ENCODE data around the gene SNX11. TPM values are rescaled to one million over a fixed set of nuclear protein-coding genes. Genes with fewer than 3 reads are reported as not detected.

Gene SNX11
- total and polyA plus RNA-seq, 2 donors (not counting 3 experiments of a cell fraction or from before 2014, with no cell fraction given): 23.4 to 26.2 TPM

- Histone ChIP-seq H3K9me1 (replicated peaks; ENCODE audit: control insufficient read depth, extremely low read depth, insufficient read depth, low read length) (no peaks in the 10 kb centered on the region), H3K4me1 (ENCODE audit: control insufficient read depth, extremely low read depth, insufficient read depth, low read length) (peaks cover 14% of the 10 kb centered on the region), H3K27me3 (ENCODE audit: control insufficient read depth in 2 of 2, insufficient read depth in 2 of 2, low read length in 2 of 2) (no peaks in the 10 kb centered on the region), H3K36me3 (ENCODE audit: control insufficient read depth in 2 of 2, extremely low read depth in 1 of 2, insufficient read depth in 2 of 2, low read length in 2 of 2) (peaks cover 12 to 17% of the 10 kb centered on the region in 2 experiments), H3K79me2 (ENCODE audit: control insufficient read depth, insufficient read depth, low read length) (peaks cover 10% of the 10 kb centered on the region), H4K20me1 (replicated peaks; ENCODE audit: control insufficient read depth, extremely low read depth, insufficient read depth, low read length) (peaks cover 2% of the 10 kb centered on the region), H3K9me3 (replicated peaks; ENCODE audit: control insufficient read depth, insufficient read depth, low read length) (no peaks in the 10 kb centered on the region), H3K27ac (ENCODE audit: insufficient read depth, low read depth, low read length) (no peak overlapping the region), H3K4me3 (replicated peaks in 1 of 3; ENCODE audit: insufficient read depth in 1 of 3, low read depth in 1 of 3, low read length in 3 of 3) (no peak overlapping the region), H2AFZ (ENCODE audit: low read depth, low read length) (no peak overlapping the region), H3K4me2 (ENCODE audit: insufficient read depth, low read length) (peak overlapping the region; percentile 3), H3K9ac (replicated peaks; ENCODE audit: extremely low read depth, insufficient read depth, low read length) (no peak overlapping the region)
- FAIRE-seq (no peak), DNase-seq (ENCODE audit: low read depth, low spot score) (no peak)
- POLR2A ChIA-PET: no interaction called here
- dilution Hi-C loops (cut with MboI; ENCODE audit: extremely low pct_ligation_motif_present, low sequenced_read_pairs) (no loop called here), intact Hi-C loops (cut with micrococcal nuclease) (loop anchor here (2.0 kb wide), 1 partner anchor 17 kb away; the partner anchor contains the start of gene NFE2L1)
- CTCF ChIA-PET: interaction anchor here (0.6 to 5.8 kb wide), 13 partner anchors 9 to 67 kb away, joined by 3 to 79 read pairs (median 6); partner anchors contain the start of gene COPZ2
- TF ChIP-seq GATA2 (IDR thresholded peaks at IDR 0.05; ENCODE audit: insufficient read depth, insufficient read length, low read depth, low read length): no peak
- TF ChIP-seq, protein P1, sequence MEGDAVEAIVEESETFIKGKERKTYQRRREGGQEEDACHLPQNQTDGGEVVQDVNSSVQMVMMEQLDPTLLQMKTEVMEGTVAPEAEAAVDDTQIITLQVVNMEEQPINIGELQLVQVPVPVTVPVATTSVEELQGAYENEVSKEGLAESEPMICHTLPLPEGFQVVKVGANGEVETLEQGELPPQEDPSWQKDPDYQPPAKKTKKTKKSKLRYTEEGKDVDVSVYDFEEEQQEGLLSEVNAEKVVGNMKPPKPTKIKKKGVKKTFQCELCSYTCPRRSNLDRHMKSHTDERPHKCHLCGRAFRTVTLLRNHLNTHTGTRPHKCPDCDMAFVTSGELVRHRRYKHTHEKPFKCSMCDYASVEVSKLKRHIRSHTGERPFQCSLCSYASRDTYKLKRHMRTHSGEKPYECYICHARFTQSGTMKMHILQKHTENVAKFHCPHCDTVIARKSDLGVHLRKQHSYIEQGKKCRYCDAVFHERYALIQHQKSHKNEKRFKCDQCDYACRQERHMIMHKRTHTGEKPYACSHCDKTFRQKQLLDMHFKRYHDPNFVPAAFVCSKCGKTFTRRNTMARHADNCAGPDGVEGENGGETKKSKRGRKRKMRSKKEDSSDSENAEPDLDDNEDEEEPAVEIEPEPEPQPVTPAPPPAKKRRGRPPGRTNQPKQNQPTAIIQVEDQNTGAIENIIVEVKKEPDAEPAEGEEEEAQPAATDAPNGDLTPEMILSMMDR (IDR thresholded peaks at IDR 0.05; ENCODE audit: extremely low read depth in 1 of 2, insufficient read depth in 1 of 2, low read depth in 1 of 2, low read length in 2 of 2): no peak
- BruUV-seq (replicated peaks): no TSS peak
Observed at GRCh38 chr17:48066192-48066591, 41.4 kb upstream of the SNX11 start.

- H3K9me3 ChIP-seq (replicated peaks; ENCODE audit: control insufficient read depth, insufficient read depth, low read length): no peaks in the 10 kb centered on the region
- FAIRE-seq (peak; percentile 52), DNase-seq (ENCODE audit: low read depth, low spot score) (peak; percentile 81)
- ChIA-PET POLR2A (no interaction called here), CTCF (interaction anchor here (0.6 to 5.8 kb wide), 15 partner anchors 9 to 67 kb away, joined by 3 to 79 read pairs (median 4); partner anchors contain the start of gene COPZ2)
- no peaks in the 10 kb centered on the region for H3K9me1 ChIP-seq (replicated peaks; ENCODE audit: control insufficient read depth, extremely low read depth, insufficient read depth, low read length)
- dilution Hi-C loops (cut with MboI; ENCODE audit: extremely low pct_ligation_motif_present, low sequenced_read_pairs): no loop called here
- no peak overlapping the region for H2AFZ ChIP-seq (ENCODE audit: low read depth, low read length)
- peaks cover 10% of the 10 kb centered on the region for H3K79me2 ChIP-seq (ENCODE audit: control insufficient read depth, insufficient read depth, low read length)
- peak overlapping the region; percentile 3 for H3K4me2 ChIP-seq (ENCODE audit: insufficient read depth, low read length)
- H3K4me1 ChIP-seq (ENCODE audit: control insufficient read depth, extremely low read depth, insufficient read depth, low read length): peaks cover 14% of the 10 kb centered on the region
- no peak overlapping the region for H3K27ac ChIP-seq (ENCODE audit: insufficient read depth, low read depth, low read length)
- peaks cover 16 to 18% of the 10 kb centered on the region in 2 experiments for H3K36me3 ChIP-seq (ENCODE audit: control insufficient read depth in 2 of 2, extremely low read depth in 1 of 2, insufficient read depth in 2 of 2, low read length in 2 of 2)
- no peaks in the 10 kb centered on the region for H3K27me3 ChIP-seq (ENCODE audit: control insufficient read depth in 2 of 2, insufficient read depth in 2 of 2, low read length in 2 of 2)
- no peak overlapping the region for H3K9ac ChIP-seq (replicated peaks; ENCODE audit: extremely low read depth, insufficient read depth, low read length)
- no peak overlapping the region for H3K4me3 ChIP-seq (replicated peaks in 1 of 3; ENCODE audit: insufficient read depth in 1 of 3, low read depth in 1 of 3, low read length in 3 of 3)
- intact Hi-C loops (cut with micrococcal nuclease): loop anchor here (2.0 kb wide), 1 partner anchor 18 kb away; the partner anchor contains the start of gene NFE2L1
- H4K20me1 ChIP-seq (replicated peaks; ENCODE audit: control insufficient read depth, extremely low read depth, insufficient read depth, low read length): peaks cover 2% of the 10 kb centered on the region
- BruUV-seq (replicated peaks): no TSS peak
- no peak for TF ChIP-seq EZH2 (IDR thresholded peaks at IDR 0.05; ENCODE audit: borderline replicate concordance, low read depth, low read length, severe bottlenecking)
- TF ChIP-seq POLR2AphosphoS5 (IDR thresholded peaks at IDR 0.05; ENCODE audit: insufficient read depth, low read depth, low read length): no peak
- no peak for TF ChIP-seq FOS (IDR thresholded peaks at IDR 0.05; ENCODE audit: borderline replicate concordance, insufficient read depth, low read length)
- no peak for TF ChIP-seq MAX (IDR thresholded peaks at IDR 0.05; ENCODE audit: insufficient read depth, insufficient read length)
- no peak for TF ChIP-seq POLR2A (IDR thresholded peaks at IDR 0.05; ENCODE audit: low read depth, low read length)
- TF ChIP-seq, protein P1 (IDR thresholded peaks at IDR 0.05; ENCODE audit: extremely low read depth in 1 of 2, insufficient read depth in 1 of 2, low read depth in 1 of 2, low read length in 2 of 2): no peak
- no peak for TF ChIP-seq JUN (IDR thresholded peaks at IDR 0.05; ENCODE audit: borderline replicate concordance, insufficient read depth, insufficient read length, low read depth)
- no peak for TF ChIP-seq GATA2 (IDR thresholded peaks at IDR 0.05; ENCODE audit: insufficient read depth, insufficient read length, low read depth, low read length)
- TF ChIP-seq MYC (IDR thresholded peaks at IDR 0.05; ENCODE audit: low read depth, low read length): no peak
Observed at GRCh38 chr17:48066656-48067055, 40.9 kb upstream of the SNX11 start.

Data from endothelial cell of umbilical vein (primary cell).